Islet of Langerhans (tissue), 1 donor: Measurements from ENCODE around the gene PDZD11.
"Not testable (repeated sequence)": the region's sequence is repeated elsewhere in the genome, so short reads cannot be mapped to it uniquely, and the experiment has no call there.

Experiments
- FAIRE-seq: peaks from one replicate; lab custom pipeline; 2011; peaks lifted over from hg19 to GRCh38; lab: Jason Lieb, UNC

PDZD11 gene

DNA sequence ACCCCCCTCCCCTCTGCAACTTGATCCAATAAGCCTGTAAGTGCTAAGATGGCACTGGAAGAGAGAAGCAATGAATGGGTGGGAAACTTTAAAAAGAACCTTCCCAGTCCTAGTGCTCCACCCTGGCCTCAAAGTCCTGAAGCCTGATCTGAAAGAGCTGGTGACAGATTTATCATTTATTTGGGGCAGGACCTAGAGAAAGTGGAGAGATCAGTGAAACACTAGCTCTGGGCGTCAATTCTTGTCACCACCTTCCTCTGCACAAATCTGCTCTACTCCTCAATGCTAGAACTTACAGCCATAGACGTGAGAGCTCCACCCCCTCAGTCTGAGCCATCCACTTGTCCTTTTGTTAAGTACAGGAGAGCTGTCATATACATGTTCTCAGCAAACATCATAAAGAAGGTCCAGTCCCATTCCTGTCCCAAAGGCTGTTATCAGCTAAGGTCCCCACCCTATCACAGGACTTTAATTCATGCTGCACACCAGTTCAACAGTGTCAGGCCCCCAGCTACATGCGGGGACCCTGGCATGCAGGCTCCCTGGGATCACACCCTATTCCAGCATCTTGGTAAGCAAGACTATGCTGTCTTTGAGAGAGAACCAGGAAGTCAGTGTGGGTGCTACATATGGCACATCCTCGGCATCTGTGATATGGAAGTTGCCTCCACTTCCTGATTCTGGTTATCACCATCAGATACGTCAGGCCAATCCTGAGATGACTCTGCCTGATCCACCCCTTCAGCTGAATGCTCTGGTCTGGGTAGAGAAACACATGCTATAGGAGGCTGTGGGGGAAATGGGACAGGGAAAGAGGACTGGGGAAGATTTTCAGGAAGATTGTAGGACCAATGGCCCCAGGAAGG is 32.1 kb downstream of the PDZD11 start:
- no peak for FAIRE-seq

DNA sequence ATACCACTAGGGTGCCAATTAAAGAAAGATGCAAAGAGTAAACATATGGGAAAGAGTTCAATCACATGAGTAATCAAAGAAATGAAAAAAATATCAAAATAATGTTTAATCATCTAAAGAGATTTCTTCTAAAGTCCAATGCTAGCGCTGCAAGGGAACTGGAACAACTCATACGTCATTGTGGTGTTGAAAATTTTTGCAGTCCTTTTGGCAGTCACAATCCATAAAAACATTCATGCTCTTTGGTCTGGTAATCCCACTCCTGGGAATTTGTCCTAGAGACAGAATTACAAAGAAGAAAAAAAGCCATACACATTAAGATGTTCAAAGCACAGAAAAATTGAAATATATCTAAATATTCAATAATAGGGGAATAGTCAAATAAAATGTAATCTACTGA is 34.3 kb downstream of the PDZD11 start:
- FAIRE-seq, result no peak

DNA sequence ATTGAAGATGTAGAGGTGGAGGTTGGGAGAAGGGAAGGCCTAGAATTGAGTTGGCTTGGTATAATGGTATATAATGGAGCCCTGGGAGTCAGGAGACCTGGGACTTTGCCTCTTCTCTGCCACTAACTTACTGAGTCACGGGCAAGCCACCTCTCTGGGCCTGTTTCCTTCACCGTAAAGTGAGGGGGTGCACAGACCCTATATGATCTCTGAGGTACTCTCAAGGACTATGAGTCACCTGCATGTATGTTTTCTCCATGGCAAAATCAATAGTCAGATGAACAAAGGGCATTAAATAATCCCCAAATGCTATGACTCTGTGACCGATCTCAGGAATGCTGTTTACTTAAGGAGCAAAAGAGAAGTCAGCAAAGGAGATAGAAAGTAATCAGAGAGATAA is 34.8 kb downstream of the PDZD11 start:
- no peak for FAIRE-seq

DNA sequence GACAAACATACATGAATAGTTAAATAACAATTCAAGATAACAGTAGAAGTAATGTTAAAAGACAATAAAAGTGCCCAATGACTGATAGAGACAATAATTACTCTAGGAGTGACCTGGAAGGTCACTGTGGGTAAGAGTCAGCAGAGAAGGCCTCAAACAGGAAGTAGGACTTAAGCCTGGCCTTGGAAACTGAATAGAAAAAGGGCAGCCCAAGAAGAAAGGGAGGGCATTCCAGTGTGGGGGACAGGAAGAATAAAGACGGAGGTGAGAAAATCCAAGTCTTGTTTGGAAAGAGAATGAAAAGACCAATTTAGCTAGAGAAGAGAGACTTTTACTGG is 35.7 kb downstream of the PDZD11 start:
- no peak for FAIRE-seq

DNA sequence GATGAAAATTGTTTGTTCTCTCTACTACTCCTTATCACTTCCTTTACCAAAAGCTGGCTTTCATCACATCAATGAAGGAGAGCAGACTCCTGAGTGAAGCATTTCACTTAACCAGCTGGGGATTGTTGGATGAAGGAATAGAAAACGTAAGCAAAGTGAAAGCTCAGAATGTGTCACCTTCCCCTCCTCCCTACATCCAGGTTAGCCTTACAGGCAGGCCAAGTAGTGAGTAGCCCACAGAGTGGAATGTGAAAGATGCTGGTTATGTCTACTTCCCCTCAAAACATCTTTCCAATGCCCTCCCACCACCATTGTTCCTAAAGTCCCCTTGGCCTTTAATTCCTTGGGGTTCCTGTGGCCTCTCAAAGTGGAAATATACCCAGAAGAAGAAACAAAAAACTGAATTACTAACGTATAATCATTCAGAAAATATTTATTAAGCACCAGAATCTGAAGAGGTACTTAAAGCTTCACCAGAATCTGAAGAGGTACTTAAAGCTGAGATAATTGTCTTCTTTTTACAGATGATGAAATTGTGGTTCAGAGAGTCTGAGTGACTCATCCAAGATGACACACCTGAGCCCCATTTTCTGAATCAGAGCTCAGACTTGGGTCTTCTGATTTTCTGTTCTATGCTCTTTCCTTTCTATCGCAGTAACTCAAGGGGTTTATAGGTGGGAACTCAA is 36.2 kb downstream of the PDZD11 start:
- no peak for FAIRE-seq

DNA sequence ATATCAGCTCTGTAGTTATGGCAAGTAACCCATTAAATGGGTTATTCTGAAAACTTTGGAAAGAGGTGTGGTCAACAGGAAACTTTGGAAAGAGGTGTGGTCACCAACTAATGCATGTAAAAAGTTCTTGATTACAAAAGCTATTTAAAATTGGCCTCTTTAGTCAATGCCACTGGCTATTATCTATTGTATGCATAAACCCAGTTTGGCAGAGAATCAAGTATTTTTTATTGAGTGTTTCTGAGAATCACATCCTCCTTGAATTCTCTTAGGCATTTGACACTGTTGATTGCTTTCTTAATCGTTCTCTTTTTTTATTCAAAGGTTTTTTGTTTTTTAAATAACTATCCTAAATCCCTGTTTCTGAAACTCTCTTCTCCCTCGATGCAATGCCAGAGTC is 37.2 kb downstream of the PDZD11 start:
- no peak for FAIRE-seq

DNA sequence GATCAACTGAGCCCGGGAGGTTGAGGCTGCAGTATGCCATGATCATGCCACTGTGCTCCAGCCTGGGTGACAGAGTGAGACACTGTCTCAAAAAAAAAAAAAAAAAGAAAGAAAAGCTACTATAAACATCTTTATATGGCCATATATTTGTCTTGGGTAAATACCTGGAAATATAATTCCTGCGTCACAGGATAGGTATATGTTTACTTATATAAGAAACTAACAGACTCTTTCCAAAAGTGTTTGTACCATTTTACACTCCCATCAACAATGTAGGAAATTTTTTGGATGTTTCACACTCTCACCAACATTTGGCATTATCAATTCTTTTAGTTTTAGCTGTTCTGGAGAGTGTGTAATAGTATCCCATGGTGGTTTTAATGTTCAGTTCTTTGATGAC is 42.5 kb downstream of the PDZD11 start:
- no peak for FAIRE-seq

DNA sequence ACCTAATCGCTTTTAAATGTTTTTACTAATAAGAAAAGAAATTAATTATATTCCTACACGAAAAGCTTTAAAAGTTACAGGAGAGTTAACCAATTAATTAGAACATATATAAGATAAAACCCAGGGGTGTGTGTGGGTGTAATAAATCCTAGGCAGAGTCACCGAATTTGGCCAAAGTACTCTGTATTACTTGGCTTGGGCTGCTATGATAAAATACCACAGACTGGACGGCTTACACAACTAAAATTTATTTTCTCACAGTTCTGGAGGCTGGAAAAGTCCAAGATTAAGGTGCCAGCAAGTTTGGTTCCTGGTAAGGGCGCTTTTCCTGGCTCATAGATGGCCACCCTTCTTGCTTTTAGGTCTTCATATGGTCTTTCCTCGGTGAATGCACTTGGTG is 44.8 kb downstream of the PDZD11 start:
- FAIRE-seq, result peak; percentile 85

DNA sequence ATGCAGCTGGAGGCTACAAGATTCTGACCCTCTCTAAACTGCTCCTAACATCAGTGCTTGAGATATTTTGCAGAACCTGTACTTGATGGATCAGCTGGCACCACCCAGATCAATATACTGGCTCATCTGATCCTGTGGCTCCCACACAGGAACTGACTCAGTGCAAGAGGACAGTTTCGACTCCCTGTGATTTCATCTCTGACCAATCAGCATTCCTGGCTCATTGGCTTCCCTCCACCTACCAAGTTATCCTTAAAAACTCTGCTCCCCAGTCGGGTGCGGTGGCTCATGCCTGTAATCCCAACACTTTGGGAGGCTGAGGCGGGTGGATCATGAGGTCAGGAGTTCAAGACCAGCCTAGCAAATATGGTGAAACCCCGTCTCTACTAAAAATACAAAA is 46.1 kb downstream of the PDZD11 start:
- FAIRE-seq, result not testable (repeated sequence)

DNA sequence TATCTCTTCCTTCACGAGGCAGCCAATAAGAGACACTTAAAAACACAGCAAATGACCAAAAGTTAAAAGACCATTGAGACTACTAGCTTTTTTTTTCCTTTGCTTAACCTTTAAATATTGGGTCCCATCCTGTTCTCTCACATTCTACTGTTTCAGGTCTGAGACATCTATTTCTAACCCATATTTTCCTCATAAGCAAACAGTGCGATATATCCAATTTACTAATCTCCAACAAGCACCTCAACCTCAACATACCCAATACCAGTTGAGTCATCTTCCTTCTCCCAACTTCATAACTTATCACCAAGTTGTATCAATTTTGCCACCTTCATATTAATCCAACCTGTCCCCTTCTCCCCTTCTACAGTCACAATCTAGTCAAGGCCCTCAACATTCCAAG is 48.2 kb downstream of the PDZD11 start:
- no peak for FAIRE-seq

DNA sequence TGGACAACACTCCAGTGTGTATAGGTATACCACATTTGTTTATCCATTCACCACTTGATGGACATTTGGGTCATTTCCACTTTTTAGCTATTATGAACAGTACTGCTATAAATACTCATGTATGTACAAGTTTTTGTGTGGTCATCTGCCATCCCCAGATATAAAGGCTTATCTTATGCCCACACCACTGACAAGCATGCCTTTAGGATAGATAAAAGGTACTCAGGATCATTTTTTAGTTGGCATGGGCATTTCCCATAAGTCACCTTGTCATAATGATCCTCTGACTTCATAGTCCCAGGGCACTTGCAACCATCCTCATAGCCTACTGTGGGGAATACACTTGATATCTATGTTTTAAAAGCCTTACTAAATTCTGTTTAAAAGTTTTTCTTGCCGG is 49.0 kb downstream of the PDZD11 start:
- FAIRE-seq, result no peak
